Hematopoietic multipotent progenitor cell treated with erythropoietin and hydrocortisone succinate and interleukin-3 and kit ligand, for 15 days (in vitro differentiated cells): ENCODE data around the gene ZNF280A.
"Not testable (repeated sequence)": the region's sequence is repeated elsewhere in the genome, so short reads cannot be mapped to it uniquely, and the experiment has no call there.

Experiments
- DNase-seq: peaks from one replicate; pipeline ENCODE4 v3.0.0-alpha.2; 2015; ENCODE audit warnings: low spot score

Gene ZNF280A

DNA sequence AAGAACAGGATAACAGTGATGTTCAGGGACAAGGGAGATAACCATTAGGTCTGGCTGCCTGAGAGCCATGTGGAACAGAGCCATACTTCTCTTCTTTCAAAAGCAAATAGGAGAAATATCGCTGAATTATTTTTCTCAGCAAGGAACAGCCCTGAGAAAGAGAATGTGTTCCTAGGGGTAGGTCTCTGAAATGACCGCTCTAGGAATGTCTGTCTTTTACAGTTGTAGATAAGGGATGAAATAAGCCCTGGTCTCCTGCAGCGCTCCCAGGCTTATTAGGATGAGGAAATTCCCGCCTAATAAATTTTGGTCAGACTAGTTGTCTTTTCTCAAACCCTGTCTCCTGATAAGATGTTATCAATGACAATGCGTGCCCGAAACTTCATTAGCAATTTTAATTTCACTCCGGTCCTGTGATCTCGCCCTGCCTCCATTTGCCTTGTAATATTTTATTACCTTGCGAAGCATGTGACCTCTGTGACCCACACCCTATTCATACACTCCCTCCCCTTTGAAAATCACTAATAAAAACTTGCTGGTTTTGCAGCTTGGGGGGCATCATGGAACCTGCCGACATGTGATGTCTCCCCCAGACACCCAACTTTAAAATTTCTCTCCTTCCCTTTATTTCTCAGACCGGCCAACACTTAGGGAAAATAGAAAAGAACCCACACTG is 51.1 kb downstream of the ZNF280A start:
- not testable (repeated sequence) for DNase-seq

DNA sequence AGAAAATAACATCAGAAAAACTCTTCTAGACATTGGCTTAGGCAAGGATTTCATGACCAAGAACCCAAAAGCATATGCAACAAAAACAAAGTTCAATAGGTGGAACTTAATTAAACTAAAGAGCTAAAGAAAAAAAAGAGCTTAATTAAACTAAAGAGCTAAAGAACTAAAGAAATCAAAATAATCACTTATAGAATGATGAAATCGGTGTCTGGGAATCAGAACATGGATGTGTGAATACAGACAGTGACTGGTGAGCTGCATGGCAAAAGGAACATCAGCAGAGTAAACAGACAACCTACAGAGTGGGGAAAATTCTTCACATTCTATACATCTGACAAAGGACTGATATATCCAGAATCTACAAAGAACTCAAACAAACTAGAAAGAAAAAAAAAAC is 53.0 kb downstream of the ZNF280A start:
- DNase-seq = no peak

DNA sequence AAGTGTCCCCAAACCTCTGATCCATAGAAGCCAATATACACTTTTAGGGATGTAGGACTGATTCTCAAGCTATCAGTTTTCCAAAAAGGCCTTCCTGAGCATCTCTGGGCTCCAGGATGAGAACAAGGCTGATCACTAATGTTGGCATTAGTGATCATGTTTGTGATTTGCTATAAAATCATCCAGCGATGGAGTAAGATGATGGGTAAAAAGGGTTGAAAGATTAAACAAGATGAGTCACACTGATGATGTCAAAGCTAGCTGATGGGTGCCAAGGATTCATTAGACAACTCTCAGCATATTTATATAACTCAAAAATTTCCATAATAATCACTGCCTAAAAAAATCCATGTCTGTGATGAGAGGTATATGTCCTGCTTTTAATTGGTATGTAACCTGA is 54.3 kb downstream of the ZNF280A start:
- no peak for DNase-seq

DNA sequence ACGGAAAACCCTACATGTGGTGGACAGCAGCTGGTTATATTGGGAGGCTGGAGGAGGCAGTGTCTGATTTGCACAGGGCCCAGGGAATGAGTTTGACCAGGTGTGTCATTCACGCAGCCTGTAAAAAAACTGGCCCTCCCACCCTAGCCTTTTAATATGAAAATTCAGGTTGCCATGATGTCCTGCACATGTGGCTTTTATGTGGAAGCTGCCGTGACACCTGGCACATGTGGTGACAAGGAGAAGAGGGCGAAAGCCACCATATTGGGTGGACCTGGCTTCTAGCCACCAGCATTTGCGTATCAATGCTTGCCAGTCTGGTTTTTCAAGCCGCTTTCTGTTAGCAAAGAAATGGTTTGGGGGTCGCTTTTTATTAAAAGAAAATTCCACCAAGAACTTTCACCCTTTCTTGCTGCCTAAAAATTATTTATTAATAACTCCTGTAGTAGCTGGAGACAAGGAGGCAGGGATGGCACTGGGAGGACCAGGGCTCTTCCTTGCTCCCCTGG is 54.9 kb downstream of the ZNF280A start:
- no peak for DNase-seq

DNA sequence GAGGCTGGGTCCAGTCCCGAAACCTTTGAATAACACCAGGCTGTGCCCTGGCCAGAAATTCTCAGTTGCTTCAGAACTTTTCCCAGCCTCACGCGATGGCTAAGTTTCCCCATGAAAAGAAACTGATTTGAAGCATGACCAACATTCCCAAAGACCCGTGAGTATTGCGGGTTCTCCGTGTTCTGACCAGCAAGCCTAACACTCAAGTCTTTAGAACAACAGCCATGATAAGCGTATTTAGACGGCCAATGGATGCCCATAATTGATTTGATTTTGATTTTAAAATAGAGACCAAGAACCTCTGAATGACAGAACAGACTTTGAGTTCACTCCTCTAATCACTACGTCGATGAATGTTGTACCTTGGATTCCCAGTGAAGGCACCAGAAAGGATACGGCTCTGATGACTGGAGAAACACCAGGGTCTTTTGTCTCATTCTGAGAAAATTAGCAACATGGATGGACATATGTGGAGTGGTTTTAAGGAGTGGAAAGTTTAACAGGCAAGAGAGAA is 55.5 kb downstream of the ZNF280A start:
- no peak for DNase-seq

DNA sequence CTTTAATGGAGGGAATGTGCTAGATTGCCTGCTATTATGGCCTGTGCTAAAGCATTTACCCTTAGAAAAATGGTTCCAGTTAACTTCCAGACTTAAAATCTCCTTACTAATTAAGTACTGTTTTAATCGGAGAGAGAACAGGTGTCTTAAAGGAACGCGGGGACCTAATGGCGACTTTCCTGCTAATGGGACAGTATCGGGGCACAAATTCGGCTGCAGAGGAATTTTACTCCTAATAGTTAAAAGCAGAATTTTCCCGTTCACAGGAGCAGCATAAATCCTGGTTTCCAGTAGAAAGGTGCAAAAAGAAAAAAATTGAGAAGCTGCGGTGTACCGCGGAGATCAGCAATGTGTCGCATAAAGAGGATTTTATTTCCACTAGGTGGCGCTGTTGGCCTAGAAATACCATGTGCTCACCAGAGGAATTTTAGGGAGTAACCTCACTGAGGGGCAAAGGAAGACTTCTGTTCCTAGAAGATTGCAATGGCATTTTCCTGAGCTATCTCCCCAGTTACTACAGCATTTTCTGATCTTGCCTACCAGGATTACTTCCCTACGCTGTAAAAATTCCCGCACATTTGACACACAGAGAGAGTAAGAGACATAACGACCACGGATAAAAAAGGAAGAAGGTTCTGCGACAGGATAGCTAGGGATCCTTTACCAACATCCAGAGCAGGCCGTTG is 56.1 kb downstream of the ZNF280A start:
- peak; percentile 67 for DNase-seq
